Osteoblast (primary cell): ENCODE results near the gene DOCK10. TPM values are rescaled to one million over a fixed set of nuclear protein-coding genes. Genes with fewer than 3 reads are reported as not detected.

Experiments used
- DNase-seq: peaks from one replicate; pipeline ENCODE4 v3.0.0; 2011; ENCODE audit warnings: low spot score, mixed read lengths; ENCODE audit not compliant: insufficient read length; ENCODE audit errors: missing footprints
- H2AFZ ChIP-seq: 2 replicates; pipeline ENCODE4 v1.6.0; 2011; ENCODE audit warnings: mild to moderate bottlenecking, low read length
- H3K27ac ChIP-seq: 2 replicates; pipeline ENCODE4 v1.5.1; 2011; ENCODE audit warnings: mild to moderate bottlenecking, low read depth, low read length, moderate library complexity
- H3K27me3 ChIP-seq: 2 replicates; pipeline ENCODE4 v1.6.0; 2012; ENCODE audit warnings: mild to moderate bottlenecking, control low read depth, inconsistent platforms, low read length, moderate library complexity; ENCODE audit not compliant: insufficient read depth
- H3K36me3 ChIP-seq: 2 replicates; pipeline ENCODE4 v1.5.1; 2011; ENCODE audit warnings: mild to moderate bottlenecking, low read length, control low read depth, moderate library complexity; ENCODE audit not compliant: insufficient read depth
- H3K4me1 ChIP-seq: 2 replicates; pipeline ENCODE4 v1.5.1; 2011; ENCODE audit warnings: mild to moderate bottlenecking, low read length, control low read depth, moderate library complexity; ENCODE audit not compliant: insufficient read depth
- H3K4me2 ChIP-seq: 2 replicates; pipeline ENCODE4 v1.6.0; 2011; ENCODE audit warnings: mild to moderate bottlenecking, low read length; ENCODE audit not compliant: insufficient read depth
- H3K4me3 ChIP-seq: fragments of 200-600 bp; sonication (generic); 3 replicates; pipeline ENCODE4 v1.5.1; 2012; ENCODE audit warnings: mild to moderate bottlenecking, low read length, inconsistent platforms; ENCODE audit not compliant: insufficient read depth
- H3K79me2 ChIP-seq: 2 replicates; pipeline ENCODE4 v1.6.0; 2012; ENCODE audit warnings: mild to moderate bottlenecking, low read length, control low read depth, inconsistent platforms; ENCODE audit not compliant: insufficient read depth
- H3K9me3 ChIP-seq: 2 replicates; pipeline ENCODE4 v1.5.1; 2011; ENCODE audit warnings: low read depth, low read length, control low read depth
- H4K20me1 ChIP-seq: 2 replicates; pipeline ENCODE4 v1.6.0; 2012; ENCODE audit warnings: mild to moderate bottlenecking, low read length, control low read depth; ENCODE audit not compliant: insufficient read depth
- total RNA-seq: library from RNA; depleted of rRNA; stranded (reverse); fragments of >200 nt; gene quantifications from 2 replicates; pipeline ENCODE4 v1.2.3, GENCODE V29; 2012
- TF ChIP-seq, protein P1 (sequence below): IDR thresholded peaks from 2 replicates; pipeline ENCODE4 v1.5.1; 2011; ENCODE audit warnings: mild to moderate bottlenecking, low read depth, low read length, moderate library complexity; ENCODE audit errors: extremely low read depth

The DOCK10 gene
- total RNA-seq, 1 donor = 33.3 TPM

DNA sequence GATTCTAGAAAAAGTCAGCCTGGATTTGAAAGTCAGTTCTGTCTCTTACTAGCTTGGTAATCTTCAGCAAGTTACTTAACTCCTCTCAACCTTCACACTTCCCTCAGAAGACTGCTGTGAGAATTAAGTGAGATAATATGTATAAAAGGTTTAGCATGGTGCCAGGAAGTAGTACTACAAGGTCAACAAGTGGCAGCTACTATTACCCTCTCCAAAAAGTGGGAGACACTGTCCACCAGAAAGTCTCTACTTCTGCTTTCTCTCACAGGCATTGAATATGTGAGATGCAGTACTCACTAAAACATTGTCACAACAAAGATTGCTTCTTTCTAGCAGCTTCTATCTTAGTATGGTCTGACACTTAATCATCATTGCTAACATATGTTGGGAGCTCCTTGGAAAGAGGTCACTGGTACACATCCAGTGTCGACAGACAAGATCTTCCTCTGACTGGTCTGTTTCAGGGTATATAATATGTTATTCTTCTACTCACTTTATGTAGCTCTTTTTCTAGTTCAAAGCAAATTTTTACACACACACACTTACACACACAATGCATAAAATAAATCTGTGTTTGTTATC, 47.9 kb downstream of the DOCK10 start:
- Histone ChIP-seq H3K27ac (no peak overlapping the region), H2AFZ (no peak overlapping the region), H3K27me3 (no peaks in the 10 kb centered on the region), H4K20me1 (peaks cover 24% of the 10 kb centered on the region), H3K79me2 (peaks cover 100% of the 10 kb centered on the region), H3K36me3 (peaks cover 18% of the 10 kb centered on the region), H3K9me3 (no peaks in the 10 kb centered on the region), H3K4me2 (no peak overlapping the region), H3K4me3 (no peak overlapping the region), H3K4me1 (peaks cover 15% of the 10 kb centered on the region)
- DNase-seq = no peak
- TF ChIP-seq, protein P1, sequence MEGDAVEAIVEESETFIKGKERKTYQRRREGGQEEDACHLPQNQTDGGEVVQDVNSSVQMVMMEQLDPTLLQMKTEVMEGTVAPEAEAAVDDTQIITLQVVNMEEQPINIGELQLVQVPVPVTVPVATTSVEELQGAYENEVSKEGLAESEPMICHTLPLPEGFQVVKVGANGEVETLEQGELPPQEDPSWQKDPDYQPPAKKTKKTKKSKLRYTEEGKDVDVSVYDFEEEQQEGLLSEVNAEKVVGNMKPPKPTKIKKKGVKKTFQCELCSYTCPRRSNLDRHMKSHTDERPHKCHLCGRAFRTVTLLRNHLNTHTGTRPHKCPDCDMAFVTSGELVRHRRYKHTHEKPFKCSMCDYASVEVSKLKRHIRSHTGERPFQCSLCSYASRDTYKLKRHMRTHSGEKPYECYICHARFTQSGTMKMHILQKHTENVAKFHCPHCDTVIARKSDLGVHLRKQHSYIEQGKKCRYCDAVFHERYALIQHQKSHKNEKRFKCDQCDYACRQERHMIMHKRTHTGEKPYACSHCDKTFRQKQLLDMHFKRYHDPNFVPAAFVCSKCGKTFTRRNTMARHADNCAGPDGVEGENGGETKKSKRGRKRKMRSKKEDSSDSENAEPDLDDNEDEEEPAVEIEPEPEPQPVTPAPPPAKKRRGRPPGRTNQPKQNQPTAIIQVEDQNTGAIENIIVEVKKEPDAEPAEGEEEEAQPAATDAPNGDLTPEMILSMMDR = no peak

DNA sequence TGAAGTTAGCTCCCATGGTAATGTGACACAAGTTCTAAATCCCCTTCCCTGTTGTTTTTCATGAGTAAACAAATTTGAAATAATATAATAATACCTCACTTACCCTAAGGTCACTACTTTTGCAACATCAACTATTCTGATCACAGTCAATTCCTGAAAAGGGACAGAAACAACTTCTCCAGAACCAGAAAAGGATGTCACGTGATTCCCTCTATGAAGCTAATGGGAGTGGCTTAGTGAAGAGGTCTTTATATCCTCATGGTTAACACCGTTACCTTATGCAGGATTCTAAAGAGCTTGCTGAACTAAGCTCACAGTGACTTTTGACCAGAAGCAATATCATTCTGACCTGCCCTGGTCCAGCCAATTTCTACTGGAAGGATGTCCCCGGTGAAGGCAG, 51.6 kb downstream of the DOCK10 start:
- H3K79me2 ChIP-seq = peaks cover 100% of the 10 kb centered on the region
- no peak overlapping the region for H3K27ac ChIP-seq
- no peak overlapping the region for H3K4me2 ChIP-seq
- H3K4me1 ChIP-seq = peaks cover 16% of the 10 kb centered on the region
- peaks cover 24% of the 10 kb centered on the region for H3K36me3 ChIP-seq
- no peak overlapping the region for H3K4me3 ChIP-seq
- H3K9me3 ChIP-seq = no peaks in the 10 kb centered on the region
- TF ChIP-seq, protein P1 = no peak
- peaks cover 19% of the 10 kb centered on the region for H4K20me1 ChIP-seq
- H3K27me3 ChIP-seq = no peaks in the 10 kb centered on the region
- H2AFZ ChIP-seq = no peak overlapping the region
- no peak for DNase-seq

DNA sequence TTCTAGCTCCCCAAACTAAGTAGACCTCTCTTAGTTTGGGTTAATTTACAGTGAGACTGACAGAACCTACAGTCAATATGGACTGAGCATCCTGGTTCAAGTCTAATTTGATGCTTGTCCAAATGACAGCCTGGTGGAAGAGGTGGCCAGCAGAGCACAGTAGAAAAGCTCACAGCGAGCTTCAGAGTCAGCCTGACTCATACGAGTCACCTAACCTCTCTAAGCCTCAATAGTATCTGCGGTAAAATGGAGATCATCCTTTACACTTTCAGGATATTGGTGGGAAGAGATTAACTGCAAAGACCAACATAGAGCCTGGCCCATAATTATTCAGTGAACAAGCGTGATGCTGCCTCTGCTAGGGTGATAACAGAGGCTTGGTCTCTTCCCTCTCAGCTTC, 54.5 kb downstream of the DOCK10 start:
- peaks cover 83% of the 10 kb centered on the region for H3K79me2 ChIP-seq
- peak overlapping the region; percentile 3 for H3K27ac ChIP-seq
- peak overlapping the region; percentile 16 for H3K4me2 ChIP-seq
- peaks cover 6% of the 10 kb centered on the region for H4K20me1 ChIP-seq
- no peaks in the 10 kb centered on the region for H3K27me3 ChIP-seq
- H2AFZ ChIP-seq = no peak overlapping the region
- no peak overlapping the region for H3K4me3 ChIP-seq
- H3K4me1 ChIP-seq = peaks cover 34% of the 10 kb centered on the region
- peak; percentile 23 for DNase-seq
- H3K9me3 ChIP-seq = no peaks in the 10 kb centered on the region
- TF ChIP-seq, protein P1 = no peak
- H3K36me3 ChIP-seq = peaks cover 16% of the 10 kb centered on the region

DNA sequence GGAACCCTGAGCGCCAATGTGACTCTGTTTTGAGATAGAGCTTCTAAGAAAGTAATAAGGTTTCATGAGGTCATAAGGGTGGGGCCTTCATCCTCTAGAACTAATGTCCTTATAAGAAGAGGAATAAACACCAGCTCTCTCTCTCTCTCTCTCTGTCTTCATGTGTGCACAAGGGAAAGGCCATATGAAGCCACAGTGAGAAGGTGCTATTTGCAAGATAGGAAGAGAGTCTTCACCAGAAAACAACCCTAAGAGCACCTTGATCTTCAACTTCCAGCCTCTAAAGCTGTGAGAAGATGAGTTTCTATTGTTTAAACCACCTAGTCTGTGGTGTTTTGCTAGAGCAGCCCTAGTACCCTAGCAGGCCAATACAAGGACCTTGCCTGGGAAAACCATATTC, 55.8 kb downstream of the DOCK10 start:
- peaks cover 16% of the 10 kb centered on the region for H3K36me3 ChIP-seq
- no peak overlapping the region for H3K27ac ChIP-seq
- no peak for DNase-seq
- peaks cover 4% of the 10 kb centered on the region for H4K20me1 ChIP-seq
- no peaks in the 10 kb centered on the region for H3K27me3 ChIP-seq
- no peaks in the 10 kb centered on the region for H3K9me3 ChIP-seq
- H3K79me2 ChIP-seq = peaks cover 80% of the 10 kb centered on the region
- H3K4me1 ChIP-seq = peaks cover 46% of the 10 kb centered on the region
- H3K4me2 ChIP-seq = no peak overlapping the region
- H3K4me3 ChIP-seq = no peak overlapping the region
- TF ChIP-seq, protein P1 = no peak
- no peak overlapping the region for H2AFZ ChIP-seq
